Large intestine (tissue), 3 donors: ENCODE results near the gene SLC37A2. TPM values are rescaled to one million over a fixed set of nuclear protein-coding genes. Genes with fewer than 3 reads are reported as not detected.

Source experiments
- DNase-seq, 2 donors: peaks; one replicate each; pipeline versions ENCODE4 v3.0.0 to v3.0.0-alpha.2; 2013
- H3K27ac ChIP-seq: one replicate; pipeline ENCODE4 v1.5.1; 2013; ENCODE audit warnings: low read length
- H3K27me3 ChIP-seq: 2 replicates; pipeline ENCODE4 v1.6.1; 2013; ENCODE audit warnings: low read length; ENCODE audit not compliant: control insufficient read depth, insufficient read depth
- H3K36me3 ChIP-seq: 2 replicates; pipeline ENCODE4 v1.6.1; 2013; ENCODE audit warnings: low read length; ENCODE audit not compliant: control insufficient read depth, insufficient read depth
- H3K4me1 ChIP-seq: one replicate; pipeline ENCODE4 v1.6.1; 2013; ENCODE audit warnings: low read length; ENCODE audit not compliant: control insufficient read depth, insufficient read depth
- H3K4me3 ChIP-seq: one replicate; pipeline ENCODE4 v1.5.1; 2013; ENCODE audit warnings: low read length
- H3K9me3 ChIP-seq: one replicate; pipeline ENCODE4 v1.6.1; 2013; ENCODE audit warnings: mild to moderate bottlenecking, low read depth, low read length, moderate library complexity; ENCODE audit not compliant: control insufficient read depth
- WGBS: methylation state at CpG from one replicate; pipeline ENCODE4 v1.1.5; 2013; ENCODE audit warnings: low lambda C conversion rate; ENCODE audit not compliant: insufficient coverage; 5-methylcytosine and 5-hydroxymethylcytosine counted together
- polyA plus RNA-seq: library from polyadenylated mRNA; unstranded; fragments of 120-200 nt; gene quantifications from one replicate; pipeline ENCODE4 v1.2.1, GENCODE V29; 2013

The SLC37A2 gene
- polyA plus RNA-seq, 1 donor: 91.1 TPM

- no peak for DNase-seq
- peaks cover 56% of the 10 kb centered on the region for H3K4me1 ChIP-seq
- WGBS: no CpG with 5 or more reads among the region's 5 CpGs
These were observed 6.7 kb downstream of the SLC37A2 start for GRCh38 chr11:125069796-125070195.

GRCh38 chr11:125070699-125071254 is 7.7 kb downstream of the SLC37A2 start:
- Histone ChIP-seq H3K4me1 (peaks cover 66% of the 10 kb centered on the region), H3K27ac (peak overlapping the region; percentile 89), H3K27me3 (no peaks in the 10 kb centered on the region), H3K4me3 (no peak overlapping the region), H3K9me3 (no peaks in the 10 kb centered on the region), H3K36me3 (no peaks in the 10 kb centered on the region)
- no CpG with 5 or more reads among the region's 7 CpGs for WGBS
- peak; percentile 90 to 96 for DNase-seq

More at GRCh38 chr11:125069796-125070195, 6.7 kb downstream of the SLC37A2 start:
- Histone ChIP-seq H3K27ac (peak overlapping the region; percentile 89), H3K9me3 (no peaks in the 10 kb centered on the region), H3K4me3 (no peak overlapping the region), H3K36me3 (no peaks in the 10 kb centered on the region), H3K27me3 (no peaks in the 10 kb centered on the region)

GRCh38 chr11:125071435-125071834 is 8.3 kb downstream of the SLC37A2 start:
- H3K4me1 ChIP-seq: peaks cover 73% of the 10 kb centered on the region
- peak overlapping the region; percentile 89 for H3K27ac ChIP-seq
- peak in 1 of 2 donors; percentile 48 for DNase-seq
- no CpG with 5 or more reads among the region's 5 CpGs for WGBS
- H3K4me3 ChIP-seq: no peak overlapping the region
- H3K9me3 ChIP-seq: no peaks in the 10 kb centered on the region
- H3K27me3 ChIP-seq: no peaks in the 10 kb centered on the region
- no peaks in the 10 kb centered on the region for H3K36me3 ChIP-seq

- peaks cover 76% of the 10 kb centered on the region for H3K4me1 ChIP-seq
- no peak for DNase-seq
- H3K36me3 ChIP-seq: no peaks in the 10 kb centered on the region
- H3K9me3 ChIP-seq: no peaks in the 10 kb centered on the region
- H3K27ac ChIP-seq: peak overlapping the region; percentile 89
- no peak overlapping the region for H3K4me3 ChIP-seq
- WGBS: 25% methylated on average over 3 of the region's 6 CpGs
- no peaks in the 10 kb centered on the region for H3K27me3 ChIP-seq
These were observed 8.7 kb downstream of the SLC37A2 start for GRCh38 chr11:125071846-125072217.

GRCh38 chr11:125072218-125072960 is 9.3 kb downstream of the SLC37A2 start:
- Histone ChIP-seq H3K4me1 (peaks cover 76% of the 10 kb centered on the region), H3K36me3 (peaks cover 2% of the 10 kb centered on the region), H3K27ac (peak overlapping the region; percentile 89), H3K27me3 (no peaks in the 10 kb centered on the region), H3K4me3 (no peak overlapping the region), H3K9me3 (no peaks in the 10 kb centered on the region)
- DNase-seq: peak; percentile 80 to 96
- no CpG with 5 or more reads among the region's 12 CpGs for WGBS

GRCh38 chr11:125072961-125073590 is 10.0 kb downstream of the SLC37A2 start:
- peak overlapping the region; percentile 89 for H3K27ac ChIP-seq
- no CpG with 5 or more reads among the region's 12 CpGs for WGBS
- peaks cover 76% of the 10 kb centered on the region for H3K4me1 ChIP-seq
- DNase-seq: no peak
- no peaks in the 10 kb centered on the region for H3K27me3 ChIP-seq
- H3K36me3 ChIP-seq: peaks cover 5% of the 10 kb centered on the region
- no peak overlapping the region for H3K4me3 ChIP-seq
- H3K9me3 ChIP-seq: no peaks in the 10 kb centered on the region

GRCh38 chr11:125073616-125074483 is 10.7 kb downstream of the SLC37A2 start:
- no peak for DNase-seq

GRCh38 chr11:125074511-125075241 is 11.6 kb downstream of the SLC37A2 start:
- peak overlapping the region; percentile 89 for H3K27ac ChIP-seq
- H3K27me3 ChIP-seq: no peaks in the 10 kb centered on the region
- no CpG with 5 or more reads among the region's 11 CpGs for WGBS
- no peak overlapping the region for H3K4me3 ChIP-seq
- peaks cover 63% of the 10 kb centered on the region for H3K4me1 ChIP-seq
- peaks cover 7% of the 10 kb centered on the region for H3K36me3 ChIP-seq
- DNase-seq: peak; percentile 94 to 96
- H3K9me3 ChIP-seq: no peaks in the 10 kb centered on the region

More at GRCh38 chr11:125073616-125074483, 10.7 kb downstream of the SLC37A2 start:
- peaks cover 71% of the 10 kb centered on the region for H3K4me1 ChIP-seq
- no CpG with 5 or more reads among the region's 19 CpGs for WGBS
- H3K27ac ChIP-seq: peak overlapping the region; percentile 89
- no peaks in the 10 kb centered on the region for H3K27me3 ChIP-seq
- peaks cover 5% of the 10 kb centered on the region for H3K36me3 ChIP-seq
- no peaks in the 10 kb centered on the region for H3K9me3 ChIP-seq
- no peak overlapping the region for H3K4me3 ChIP-seq

- no CpG with 5 or more reads among the region's 7 CpGs for WGBS
- peak in 1 of 2 donors; percentile 44 for DNase-seq
- Histone ChIP-seq H3K36me3 (peaks cover 7% of the 10 kb centered on the region), H3K4me3 (no peak overlapping the region), H3K4me1 (peaks cover 58% of the 10 kb centered on the region), H3K9me3 (no peaks in the 10 kb centered on the region), H3K27me3 (no peaks in the 10 kb centered on the region), H3K27ac (peak overlapping the region; percentile 89)
These were observed 12.1 kb downstream of the SLC37A2 start for GRCh38 chr11:125075242-125075625.
